NT2/D1 (cell line): ENCODE data around the gene CACNA1C.

ENCODE experiments used
- YY1 ChIP-seq: IDR thresholded peaks from 2 replicates; pipeline ENCODE4 v1.6.1; 2011; ENCODE audit not compliant: insufficient read length, insufficient read depth
- ZNF274 ChIP-seq: IDR thresholded peaks from 2 replicates; pipeline ENCODE4 v1.6.1; 2011; ENCODE audit warnings: mild to moderate bottlenecking, low read depth, low read length

- TF ChIP-seq ZNF274 (no peak), YY1 (no peak)
Measured at GRCh38 chr12:2514038-2514340, 461.2 kb downstream of the CACNA1C start.
